HG02759 (cell line): ENCODE results near the gene ANKRD23.
"Not testable (repeated sequence)": the region's sequence is repeated elsewhere in the genome, so short reads cannot be mapped to it uniquely, and the experiment has no call there.

Source experiments
- ATAC-seq: cut with Tn5 transposase; IDR thresholded peaks from one replicate; pipeline ENCODE4 v1.9.1; 2021; ENCODE audit warnings: mild to moderate bottlenecking, moderate library complexity; ENCODE audit not compliant: unreplicated experiment

The ANKRD23 gene

DNA sequence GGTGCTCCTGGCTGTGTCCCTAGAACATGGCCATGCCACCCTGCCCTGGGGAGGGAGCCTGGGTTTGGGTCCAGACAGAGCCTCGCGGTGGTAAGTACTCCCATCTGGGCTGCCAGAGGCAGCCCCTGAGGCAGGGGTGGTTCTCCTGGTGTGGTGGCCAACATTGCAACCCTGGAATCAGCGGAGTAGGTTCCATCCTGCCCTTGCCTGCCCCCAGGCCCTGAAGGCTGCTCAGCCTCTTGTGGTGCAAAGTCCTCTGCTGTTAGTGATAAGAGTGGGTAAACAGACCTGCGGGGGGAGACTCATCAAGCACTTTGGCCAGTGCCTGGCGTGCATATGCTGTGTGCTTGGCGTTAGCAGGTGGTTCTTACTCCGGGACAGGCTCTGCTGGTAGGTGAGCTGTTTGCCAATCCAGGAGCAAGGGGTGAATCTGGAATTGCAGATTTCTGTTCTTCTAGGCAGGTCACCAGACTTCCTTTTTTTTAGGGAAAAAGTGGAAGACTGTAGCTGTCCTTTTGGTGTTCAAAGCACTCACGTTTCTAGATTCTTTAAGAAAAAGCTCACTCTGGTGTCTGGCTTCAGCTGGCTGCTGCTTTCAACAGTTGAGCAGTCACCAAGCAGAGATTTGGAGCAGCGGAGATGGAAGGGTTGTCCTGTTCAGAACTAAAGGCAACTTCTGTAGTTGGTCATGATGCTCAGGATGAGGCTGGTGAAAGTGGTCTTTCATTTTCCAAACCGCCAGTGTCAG lies 24.5 kb downstream of the ANKRD23 start:
- no peak for ATAC-seq

DNA sequence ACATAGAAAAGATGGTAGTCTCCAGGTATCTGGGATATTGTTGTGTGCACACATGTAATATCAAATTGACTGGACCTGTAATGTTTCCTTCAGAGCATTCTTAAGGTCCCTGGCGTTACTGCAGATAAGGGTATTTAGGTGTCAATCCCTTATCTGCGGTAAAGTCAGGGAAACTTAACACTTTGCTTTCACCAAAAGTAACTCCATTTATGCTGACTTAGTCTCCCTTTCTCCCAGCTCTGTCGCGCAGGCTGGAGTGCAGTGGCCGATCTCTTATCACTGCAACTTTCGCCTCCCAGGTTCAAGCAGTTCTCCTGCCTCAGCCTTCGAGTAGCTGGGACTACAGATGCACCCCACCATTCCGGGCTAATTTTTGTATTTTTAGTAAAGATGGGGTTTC lies 25.9 kb downstream of the ANKRD23 start:
- no peak for ATAC-seq

DNA sequence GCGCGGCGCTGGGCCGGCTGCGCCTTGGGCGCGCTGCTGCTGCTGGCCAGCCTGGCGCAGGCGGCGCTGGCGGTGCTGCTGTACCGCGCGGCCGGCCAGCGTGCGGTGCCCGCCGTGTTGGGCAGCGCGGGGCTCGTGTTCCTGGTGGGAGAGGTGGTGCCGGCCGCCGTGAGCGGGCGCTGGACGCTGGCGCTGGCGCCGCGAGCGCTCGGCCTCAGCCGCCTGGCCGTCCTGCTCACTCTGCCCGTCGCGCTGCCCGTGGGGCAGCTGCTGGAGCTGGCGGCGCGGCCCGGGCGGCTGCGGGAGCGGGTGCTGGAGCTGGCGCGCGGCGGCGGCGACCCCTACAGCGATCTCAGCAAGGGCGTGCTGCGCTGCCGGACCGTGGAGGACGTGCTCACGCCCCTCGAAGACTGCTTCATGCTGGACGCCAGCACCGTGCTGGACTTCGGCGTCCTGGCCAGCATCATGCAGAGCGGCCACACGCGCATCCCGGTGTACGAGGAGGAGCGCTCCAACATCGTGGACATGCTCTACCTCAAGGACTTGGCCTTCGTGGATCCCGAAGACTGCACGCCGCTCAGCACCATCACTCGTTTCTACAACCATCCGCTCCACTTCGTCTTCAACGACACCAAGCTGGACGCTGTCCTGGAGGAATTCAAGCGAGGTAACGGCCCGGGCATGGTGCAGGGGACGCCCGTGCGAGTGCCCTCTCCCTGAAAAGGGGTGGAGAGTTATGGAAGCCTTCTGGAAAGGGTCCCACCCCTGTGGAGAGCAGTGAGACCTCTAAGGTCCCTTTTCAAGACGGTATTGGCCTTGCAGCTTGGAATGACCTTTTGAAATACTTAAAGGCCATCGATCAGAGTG lies 26.8 kb downstream of the ANKRD23 start:
- ATAC-seq, result no peak

DNA sequence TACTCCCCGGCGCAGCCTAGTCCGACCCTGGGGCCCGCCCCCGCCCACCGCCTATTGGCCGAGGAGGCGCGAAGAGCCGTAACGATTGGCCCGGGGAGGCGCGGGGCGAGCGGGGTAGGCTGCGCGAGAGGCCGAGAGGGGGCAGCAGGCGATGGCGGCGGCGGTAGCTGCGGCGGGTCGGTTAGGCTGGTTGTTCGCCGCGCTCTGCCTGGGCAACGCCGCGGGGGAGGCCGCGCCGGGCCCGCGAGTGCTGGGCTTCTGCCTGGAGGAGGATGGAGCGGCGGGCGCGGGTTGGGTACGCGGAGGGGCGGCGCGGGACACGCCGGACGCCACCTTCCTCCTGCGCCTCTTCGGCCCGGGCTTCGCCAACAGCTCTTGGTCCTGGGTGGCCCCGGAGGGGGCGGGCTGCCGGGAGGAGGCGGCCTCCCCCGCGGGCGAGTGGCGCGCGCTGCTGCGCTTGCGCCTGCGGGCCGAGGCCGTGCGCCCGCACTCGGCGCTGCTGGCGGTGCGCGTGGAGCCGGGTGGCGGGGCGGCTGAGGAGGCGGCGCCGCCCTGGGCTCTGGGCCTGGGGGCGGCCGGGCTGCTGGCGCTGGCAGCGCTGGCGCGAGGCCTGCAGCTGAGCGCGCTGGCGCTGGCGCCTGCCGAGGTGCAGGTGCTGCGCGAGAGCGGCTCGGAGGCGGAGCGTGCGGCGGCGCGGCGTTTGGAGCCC lies 27.5 kb downstream of the ANKRD23 start, which contains the start of gene CNNM3:
Gene CNNM3 (plus strand): TSS at position 142 of the 709 bp plus-strand sequence. CDS start 10 bp downstream, at position 152.
- ATAC-seq, result peak; percentile 92

DNA sequence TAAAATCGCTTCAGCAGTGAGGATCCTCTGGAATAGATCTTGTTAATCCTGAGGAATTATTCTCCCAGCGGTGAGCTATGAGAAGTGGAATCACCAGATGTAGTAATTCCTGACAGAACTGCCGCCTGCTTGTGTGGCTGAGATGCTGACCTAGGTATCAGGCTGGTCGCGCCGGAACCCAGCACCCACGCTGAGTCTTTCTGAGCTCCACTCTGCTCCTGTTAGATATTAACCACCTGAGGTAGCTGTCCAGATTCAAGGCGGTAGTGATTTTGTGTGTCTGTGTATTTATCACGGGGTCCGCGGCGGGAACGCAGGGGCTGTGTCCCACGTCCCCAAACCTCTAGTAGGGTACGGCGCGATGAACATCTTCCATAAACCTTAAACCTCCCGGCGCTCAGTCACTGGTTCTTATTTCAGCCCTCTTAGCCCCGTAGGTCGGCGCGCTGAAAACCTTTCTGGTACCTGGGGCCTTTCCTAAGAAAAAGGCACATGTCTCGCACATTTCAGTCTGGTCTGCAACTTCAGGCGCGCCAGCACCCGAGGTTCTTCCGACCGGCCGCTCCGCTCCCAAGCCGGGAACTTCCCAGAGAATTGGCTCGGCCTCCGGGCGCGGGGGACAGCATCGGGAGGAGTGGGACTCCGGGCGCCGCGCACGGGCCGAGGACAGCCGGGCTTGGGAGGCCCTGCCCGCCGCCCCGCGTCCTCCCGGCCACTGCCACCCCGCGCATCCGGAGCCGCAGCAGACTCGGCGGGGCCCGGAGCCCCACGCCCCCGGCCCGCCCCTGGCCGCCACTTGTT lies 28.3 kb downstream of the ANKRD23 start:
- peak; percentile 2 for ATAC-seq

DNA sequence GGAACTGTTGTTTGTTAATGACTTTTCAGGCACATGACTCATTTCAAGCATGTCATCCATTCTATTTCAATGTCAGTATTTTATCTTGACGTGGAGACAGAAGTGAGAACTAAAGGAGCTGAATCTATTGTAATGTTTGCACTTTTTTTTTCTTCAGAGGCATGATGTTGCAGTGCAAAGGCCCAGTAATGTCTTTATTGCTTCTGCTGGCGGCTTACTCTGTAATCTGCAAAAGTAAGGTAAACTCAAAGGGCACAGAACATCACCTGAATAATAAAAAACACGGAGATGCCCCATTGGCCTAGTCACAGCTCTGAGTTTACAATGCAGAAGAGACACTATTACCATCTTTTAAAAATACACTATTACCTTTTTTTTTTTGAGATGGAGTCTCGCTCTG lies 30.2 kb downstream of the ANKRD23 start:
- ATAC-seq, result no peak

DNA sequence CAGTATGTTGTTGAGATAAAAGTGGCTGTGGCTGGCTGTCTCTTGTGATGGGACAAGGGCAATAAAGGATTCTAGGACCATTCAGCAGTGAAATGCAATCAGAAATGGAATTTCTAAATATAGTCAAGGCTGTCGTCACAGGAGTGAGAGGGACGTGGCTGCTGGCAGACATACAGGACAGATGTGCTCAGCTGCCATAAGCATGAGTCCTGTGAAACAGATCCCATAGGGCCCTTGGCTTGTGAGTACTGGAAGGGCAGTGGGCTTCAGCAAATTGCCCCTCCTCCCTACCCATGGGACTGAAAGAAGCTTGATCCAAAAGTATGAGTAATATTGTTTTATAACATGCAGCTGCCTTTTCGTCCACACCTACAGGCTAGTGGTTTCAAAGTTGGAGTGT lies 31.9 kb downstream of the ANKRD23 start:
- ATAC-seq, result no peak

DNA sequence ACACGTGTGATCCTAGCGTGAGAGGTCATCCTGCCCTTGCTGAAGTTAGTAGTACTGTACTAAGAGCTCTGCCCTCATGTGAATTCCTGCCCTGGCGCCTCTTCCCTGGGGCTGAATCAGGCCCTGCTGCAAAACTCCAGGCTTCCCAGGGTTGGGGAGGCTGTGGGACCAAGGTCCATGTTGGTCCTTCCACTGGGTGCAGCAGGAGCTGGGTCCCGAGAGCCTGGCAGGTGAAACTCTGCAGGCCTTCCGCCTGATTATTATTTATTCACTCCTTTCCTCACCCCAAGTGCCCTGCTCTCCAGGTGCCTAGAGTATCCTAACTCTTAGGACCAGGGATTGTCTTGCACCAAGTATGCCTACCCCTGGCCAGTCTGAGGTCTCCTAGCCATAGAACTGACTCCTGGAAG lies 33.0 kb downstream of the ANKRD23 start:
- ATAC-seq, result no peak

DNA sequence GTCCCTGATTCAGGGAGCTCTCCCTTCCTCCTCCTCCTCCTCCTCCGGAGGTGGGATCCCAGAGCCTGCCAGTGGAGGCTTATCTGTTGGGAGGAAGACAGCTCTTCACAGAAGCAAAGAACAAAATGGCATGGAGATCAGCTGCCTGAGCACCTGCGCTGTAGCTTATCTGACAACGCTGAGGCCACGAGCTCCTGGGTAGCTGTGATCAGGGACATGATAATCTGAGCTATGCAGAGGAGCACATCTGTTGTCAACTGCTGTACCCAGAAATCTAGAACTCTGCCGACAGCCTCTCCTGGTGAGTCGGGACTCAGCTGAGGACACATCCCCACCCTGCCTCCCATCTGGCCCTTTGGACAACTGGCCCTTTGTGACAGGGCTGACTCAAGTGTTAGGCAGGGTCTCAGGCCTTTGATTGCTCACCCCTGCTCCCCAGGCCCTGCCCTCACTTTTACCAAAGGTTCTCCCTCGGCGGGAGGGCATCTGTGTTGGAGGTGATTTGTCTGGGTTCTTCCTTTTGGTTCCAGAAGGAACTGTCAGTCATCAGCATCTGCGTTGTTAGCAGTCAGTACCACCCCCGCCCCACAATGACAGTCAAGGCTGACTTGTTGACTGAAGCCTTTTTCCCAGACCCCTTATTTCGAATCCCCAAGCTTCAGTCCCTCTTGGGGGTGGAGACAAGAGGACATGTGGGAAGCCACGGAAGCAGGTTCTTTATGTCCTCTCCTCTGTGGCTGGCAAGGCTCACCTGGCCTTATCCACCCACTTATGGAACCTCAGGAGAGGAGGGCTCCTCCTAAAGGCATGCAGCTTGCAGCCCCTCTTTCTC lies 33.7 kb downstream of the ANKRD23 start:
- no peak for ATAC-seq

DNA sequence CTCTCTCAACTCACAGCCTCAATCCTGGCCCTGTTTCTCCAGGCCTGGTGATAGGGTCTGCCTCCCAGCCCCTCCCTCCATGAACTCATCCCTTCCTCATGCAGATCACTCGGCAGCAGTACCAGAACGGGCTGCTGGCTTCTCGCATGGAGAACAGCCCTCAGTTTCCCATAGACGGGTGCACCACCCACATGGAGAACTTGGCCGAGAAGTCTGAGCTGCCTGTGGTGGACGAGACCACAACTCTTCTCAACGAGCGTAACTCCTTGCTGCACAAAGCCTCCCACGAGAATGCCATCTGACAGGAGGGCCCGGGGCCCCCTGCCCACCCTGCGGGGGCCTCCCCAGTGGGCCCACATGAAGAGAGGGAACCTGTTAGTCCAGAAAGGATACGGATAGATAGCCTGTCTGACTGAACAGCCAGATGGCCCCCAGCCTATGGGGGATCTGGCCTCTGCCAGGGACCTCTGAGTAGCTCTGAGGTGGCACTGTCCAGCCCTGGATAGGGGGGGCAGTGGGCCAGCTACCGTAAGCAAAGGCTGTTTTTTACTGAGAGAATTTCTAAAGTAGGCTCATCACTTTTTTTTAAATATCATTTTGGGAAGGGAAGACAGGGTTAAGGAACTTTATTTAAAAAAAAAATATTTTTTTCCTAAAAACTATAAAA lies 34.5 kb downstream of the ANKRD23 start:
- no peak for ATAC-seq

DNA sequence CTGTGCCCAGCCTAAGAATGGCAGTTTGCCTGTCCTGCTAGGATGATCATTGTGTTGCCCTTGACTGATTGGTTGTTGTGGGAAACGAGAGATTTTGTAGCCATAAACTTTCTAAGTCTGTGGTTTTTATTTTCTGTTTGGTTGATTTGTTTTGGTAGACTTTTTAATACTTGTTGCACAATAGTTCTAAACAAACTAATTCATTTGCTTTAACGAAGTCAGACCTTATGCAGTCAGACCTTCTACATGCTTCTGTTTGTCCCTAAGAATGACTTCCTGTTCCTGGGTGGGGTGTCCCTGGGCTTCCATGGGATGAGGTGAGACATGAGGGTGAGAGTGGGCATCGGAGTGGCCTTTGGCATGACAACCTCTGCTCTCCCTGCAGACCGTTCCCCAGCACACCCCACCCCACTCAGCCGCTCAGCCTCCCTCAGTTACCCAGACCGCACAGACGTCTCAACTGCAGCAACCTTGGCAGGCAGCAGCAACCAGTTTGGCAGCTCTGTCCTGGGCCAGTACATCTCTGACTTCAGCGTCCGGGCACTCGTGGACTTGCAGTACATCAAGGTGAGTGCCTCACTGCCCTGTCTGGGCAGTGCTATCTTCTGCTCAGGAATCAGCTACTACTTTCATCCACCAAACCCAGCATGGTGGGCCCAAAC lies 35.5 kb downstream of the ANKRD23 start:
- no peak for ATAC-seq

DNA sequence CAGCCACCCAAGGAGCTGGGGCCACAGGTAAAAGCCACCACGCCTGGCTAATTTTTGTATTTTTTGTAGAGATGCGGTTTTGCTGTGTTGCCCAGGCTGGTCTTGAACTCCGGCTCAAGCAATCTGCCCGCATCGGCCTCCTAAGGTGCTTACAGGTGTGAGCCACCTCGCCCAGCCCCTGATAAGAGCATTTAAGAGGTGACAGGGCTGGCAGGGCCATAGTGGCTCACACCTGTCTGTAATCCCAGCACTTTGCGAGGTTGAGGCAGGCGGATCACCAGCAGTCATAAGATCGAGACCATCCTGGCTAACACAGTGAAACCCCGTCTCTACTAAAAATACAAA lies 36.7 kb downstream of the ANKRD23 start:
- ATAC-seq, result no peak

DNA sequence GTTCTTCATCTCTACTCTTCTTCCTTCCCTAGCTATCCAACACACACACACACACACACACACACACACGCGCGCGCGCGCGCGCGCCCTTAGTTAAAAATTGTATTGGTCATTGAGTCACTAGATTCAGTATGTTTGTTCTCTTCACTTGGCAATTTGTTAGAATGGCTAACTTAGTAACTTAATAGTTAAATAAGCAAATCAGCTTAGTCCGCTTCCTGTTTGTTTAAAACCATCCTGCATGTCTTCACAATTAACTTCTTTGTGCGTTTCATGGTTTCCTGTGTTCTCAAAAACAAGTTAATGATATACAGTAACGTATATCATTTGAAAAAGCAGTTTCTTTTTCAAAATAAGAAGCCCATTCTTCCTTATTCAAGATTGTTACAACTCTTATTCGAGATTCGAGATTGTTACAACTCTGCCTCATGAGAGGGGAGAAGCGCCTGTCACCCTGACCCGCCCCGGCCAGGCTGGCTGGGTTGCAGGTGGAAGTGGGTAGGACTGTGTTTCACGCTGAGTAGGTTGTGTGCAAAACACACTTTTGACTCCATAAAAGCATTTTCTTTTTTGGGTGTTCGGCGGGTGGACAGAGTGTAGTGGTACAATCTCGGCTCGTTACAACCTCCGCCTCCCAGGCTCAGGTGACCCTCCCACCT lies 37.2 kb downstream of the ANKRD23 start:
- ATAC-seq, result peak; percentile 65

DNA sequence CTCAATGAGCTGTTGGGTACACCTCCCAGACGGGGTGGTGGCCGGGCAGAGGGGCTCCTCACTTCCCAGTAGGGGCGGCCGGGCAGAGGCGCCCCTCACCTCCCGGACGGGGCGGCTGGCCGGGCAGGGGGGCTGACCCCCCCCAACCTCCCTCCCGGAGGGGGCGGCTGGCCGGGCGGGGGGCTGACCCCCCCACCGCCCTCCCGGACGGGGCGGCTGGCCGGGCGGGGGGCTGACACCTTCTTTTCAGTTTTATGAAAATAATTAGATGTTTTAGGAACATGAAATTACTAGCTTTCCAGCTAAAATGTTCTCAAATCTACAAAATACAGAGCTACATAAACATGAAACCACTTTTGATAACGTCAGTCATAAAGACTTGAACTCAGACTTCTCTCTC lies 37.9 kb downstream of the ANKRD23 start:
- not testable (repeated sequence) for ATAC-seq

DNA sequence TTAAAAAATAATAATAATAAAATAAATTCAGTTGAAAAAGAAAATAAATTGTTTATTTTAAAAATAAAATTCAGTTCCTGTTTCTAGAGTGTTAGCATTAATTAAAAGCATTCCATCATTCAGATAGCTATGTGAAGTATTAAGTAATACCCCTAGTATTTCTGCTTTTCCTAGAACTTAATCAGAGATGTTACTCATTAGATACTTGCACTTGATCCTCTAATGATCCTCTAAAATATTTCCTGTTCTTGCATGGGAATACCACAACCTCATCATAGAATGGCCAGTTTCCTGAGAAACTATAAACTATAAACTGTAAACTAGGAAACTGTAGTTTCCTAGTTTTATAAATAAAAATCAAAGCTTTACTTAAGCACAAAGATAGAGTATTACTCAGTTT lies 38.8 kb downstream of the ANKRD23 start:
- ATAC-seq, result no peak

DNA sequence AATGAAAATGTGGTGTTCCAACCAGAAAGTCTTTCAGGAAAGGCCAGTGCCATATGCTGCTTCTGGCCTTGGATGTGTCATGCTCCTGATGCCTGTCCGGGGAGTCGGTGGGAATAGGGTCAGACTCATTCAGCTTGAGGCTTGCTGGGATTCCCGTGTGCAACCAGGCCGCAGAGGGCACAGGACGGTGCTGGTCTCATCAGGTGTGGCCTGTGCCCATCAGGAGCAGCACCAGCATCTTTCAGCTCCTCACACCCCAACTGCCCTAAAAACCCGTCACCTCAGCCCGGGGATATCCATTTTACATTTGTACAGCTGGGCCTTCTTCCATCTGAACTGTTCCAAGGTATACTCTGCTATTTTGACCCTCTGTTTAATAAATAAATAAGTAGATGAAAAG lies 41.1 kb downstream of the ANKRD23 start:
- ATAC-seq, result no peak

DNA sequence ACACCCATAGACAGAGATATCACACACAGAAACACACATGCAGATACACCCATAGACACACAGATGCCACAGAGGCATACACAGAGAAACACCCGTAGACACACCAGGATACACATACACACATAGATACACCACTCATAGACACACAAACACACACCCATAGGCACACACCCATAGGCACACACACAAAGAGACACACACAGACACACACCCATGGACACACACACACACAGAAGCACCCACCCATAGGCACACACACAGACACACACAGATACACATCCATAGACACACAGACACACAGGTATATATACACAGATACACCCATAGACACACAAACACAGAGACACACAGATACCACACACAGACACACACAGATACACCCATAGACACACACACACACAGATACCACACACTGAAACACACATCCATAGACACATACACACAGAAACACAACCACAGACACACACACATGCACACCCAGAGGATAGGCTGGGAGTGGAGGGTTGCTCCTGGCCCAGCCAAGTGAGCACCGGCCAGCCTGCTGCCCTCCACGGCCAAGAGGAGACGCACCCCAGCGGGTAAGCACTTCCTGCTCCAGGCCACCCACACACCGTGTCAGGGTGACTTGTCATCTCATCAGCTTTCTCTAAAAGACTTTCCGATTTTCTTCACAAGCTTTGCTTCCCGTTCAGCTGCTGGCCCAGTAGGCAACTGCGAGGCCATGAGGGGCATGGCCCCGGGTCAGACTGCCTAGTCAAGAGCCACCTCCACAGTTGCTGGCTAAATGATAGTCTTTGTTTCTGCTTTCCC lies 41.8 kb downstream of the ANKRD23 start:
- ATAC-seq, result no peak
